Activated CD8-positive, alpha-beta memory T cell treated with anti-CD3 and anti-CD28 coated beads, Interleukin-2, amount 50 U/mL, for 1 hour (primary cell): ENCODE results near the gene PRRX2.
"Not testable (repeated sequence)": the region's sequence is repeated elsewhere in the genome, so short reads cannot be mapped to it uniquely, and the experiment has no call there.

ENCODE experiments used
- DNase-seq: peaks from one replicate; pipeline ENCODE4 v3.0.0-alpha.2; 2020; ENCODE audit errors: extremely low read depth

PRRX2 gene

GRCh38 chr9:129760784-129761183 is 95.3 kb downstream of the PRRX2 start:
- DNase-seq, result not testable (repeated sequence)

- no peak for DNase-seq
These were observed 96.0 kb downstream of the PRRX2 start for GRCh38 chr9:129761293-129761900.

GRCh38 chr9:129761901-129762369 is 96.5 kb downstream of the PRRX2 start:
- no peak for DNase-seq

GRCh38 chr9:129762370-129762984 is 97.0 kb downstream of the PRRX2 start:
- not testable (repeated sequence) for DNase-seq

- DNase-seq, result no peak
These were observed 97.8 kb downstream of the PRRX2 start for GRCh38 chr9:129762985-129763926.

GRCh38 chr9:129765764-129766317 is 100.4 kb downstream of the PRRX2 start:
- DNase-seq, result no peak

- DNase-seq, result no peak
These were observed 103.0 kb downstream of the PRRX2 start for GRCh38 chr9:129768486-129768885.

GRCh38 chr9:129769669-129770068 is 104.2 kb downstream of the PRRX2 start:
- no peak for DNase-seq

- no peak for DNase-seq
These were observed 105.3 kb downstream of the PRRX2 start for GRCh38 chr9:129770741-129771140.
